GM03348 (cell line): ENCODE measurements around the gene LAMC1.
A peak's percentile ranks its signal among the peaks of the same experiment; 100 is the strongest.

Source experiments
- DNase-seq: peaks from one replicate; pipeline ENCODE4 v3.0.0; 2012; ENCODE audit warnings: low spot score

LAMC1 gene

DNA sequence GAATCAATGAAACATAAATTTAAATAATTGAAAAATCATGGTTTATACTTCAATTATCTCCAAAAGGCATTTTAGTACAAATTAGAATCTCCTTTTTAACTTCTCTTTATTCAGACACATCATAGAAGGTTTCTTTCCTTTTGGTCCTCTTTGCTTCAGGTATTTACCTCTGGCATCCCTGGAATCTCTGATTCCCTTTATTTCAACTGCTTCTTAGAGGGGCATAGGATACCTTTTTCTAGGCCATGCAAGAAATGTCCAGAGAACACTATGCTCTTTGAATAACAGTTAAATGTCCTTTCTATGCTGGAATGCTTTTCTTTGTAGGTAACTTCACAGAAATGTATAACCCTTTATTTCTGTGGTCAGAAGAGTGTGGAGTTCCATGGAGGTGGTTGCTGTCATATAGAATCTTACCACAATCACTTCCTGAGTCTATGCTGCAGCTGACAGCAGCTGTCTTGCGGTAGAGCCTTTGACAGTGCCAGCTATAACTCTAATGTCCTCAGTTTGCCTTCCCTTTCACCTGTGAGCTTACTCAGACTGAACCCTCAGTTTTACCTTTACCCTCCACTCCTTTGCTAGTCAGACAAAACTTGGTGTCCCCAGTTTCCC, 171.4 kb downstream of the LAMC1 start:
- no peak for DNase-seq

GRCh38 chr1:183195142-183195574, 171.9 kb downstream of the LAMC1 start:
- peak; percentile 29 for DNase-seq
